Adrenal gland (tissue), 5 donors: ENCODE data around the gene DCP2.

ENCODE experiments used
- CTCF ChIP-seq, 6 experiments: fragments of 450-650 bp in 4 of 6; fragments of 200-600 bp in 2 of 6; sonication (generic) in 1 of 6; IDR thresholded peaks; 1 replicate in 5 of 6; 2 replicates in 1 of 6; pipeline versions ENCODE4 v1.5.1 to v1.8.0; 2016 to 2021; ENCODE audit warnings: antibody characterized with exemption in 6 of 6, mild to moderate bottlenecking in 2 of 6, moderate library complexity in 1 of 6
- POLR2A ChIP-seq, 2 donors: fragments of 450-650 bp; IDR thresholded peaks; one replicate each; pipeline ENCODE4 v1.6.1; 2017; ENCODE audit warnings: antibody characterized with exemption in 2 of 2, mild to moderate bottlenecking in 2 of 2, moderate library complexity in 1 of 2
- donor health status: DM: no; HTN: no; CAD: no.

- TF ChIP-seq CTCF (IDR thresholded peaks at IDR 0.05) (no peak), POLR2A (IDR thresholded peaks at IDR 0.05) (no peak)
Measured at GRCh38 chr5:113058706-113059226, 82.2 kb downstream of the DCP2 start.
